GM13977 (cell line): Measurements from ENCODE around the gene FTO.
"Not testable (repeated sequence)": the region's sequence is repeated elsewhere in the genome, so short reads cannot be mapped to it uniquely, and the experiment has no call there.

ENCODE experiments used
- DNase-seq: peaks from one replicate; pipeline ENCODE4 v3.0.0; 2012; ENCODE audit warnings: low spot score
- CTCF ChIP-seq: IDR thresholded peaks from 2 replicates; pipeline ENCODE4 v1.5.1; 2012; ENCODE audit warnings: mild to moderate bottlenecking, control low read depth; ENCODE audit not compliant: insufficient read depth; ENCODE audit errors: extremely low read depth, missing control alignments
- in situ Hi-C: fragments of 300-500 bp; cut with MboI; formaldehyde crosslinking; loops from one replicate; pipeline ENCODE4 v1.12.0; 2022; ENCODE audit warnings: low sequenced_read_pairs, low pct_unique_long_range_greater_than_20kb, mixed read lengths, inconsistent platforms; ENCODE audit not compliant: unreplicated experiment

Gene FTO

GRCh38 chr16:54180421-54181359 lies 476.7 kb downstream of the FTO start:
- in situ Hi-C loops, result no loop called here
- DNase-seq, result no peak
- TF ChIP-seq CTCF, result no peak

GRCh38 chr16:54181683-54182329 lies 477.9 kb downstream of the FTO start:
- in situ Hi-C loops, DNase-seq: not testable (repeated sequence)

GRCh38 chr16:54185045-54185444 lies 481.1 kb downstream of the FTO start:
- DNase-seq, result no peak
- in situ Hi-C loops, result no loop called here
- TF ChIP-seq CTCF, result no peak

- no peak for TF ChIP-seq CTCF
- in situ Hi-C loops, result no loop called here
- no peak for DNase-seq
Measured at GRCh38 chr16:54191163-54191562, 487.2 kb downstream of the FTO start.

- in situ Hi-C loops, result no loop called here
- no peak for DNase-seq
- no peak for TF ChIP-seq CTCF
Measured at GRCh38 chr16:54191592-54191991, 487.6 kb downstream of the FTO start.

- DNase-seq, result no peak
- no peak for TF ChIP-seq CTCF
- in situ Hi-C loops, result no loop called here
Measured at GRCh38 chr16:54193013-54193664, 489.2 kb downstream of the FTO start.

GRCh38 chr16:54193665-54194333 lies 489.8 kb downstream of the FTO start:
- peak; percentile 60 for TF ChIP-seq CTCF
- in situ Hi-C loops, result no loop called here
- peak; percentile 57 for DNase-seq
